Chondrocyte (in vitro differentiated cells): Measurements from ENCODE around the gene EME1. TPM values are rescaled to one million over a fixed set of nuclear protein-coding genes. Genes with fewer than 3 reads are reported as not detected.

Source experiments
- DNase-seq: peaks from one replicate; pipeline ENCODE4 v3.0.0; 2021; ENCODE audit warnings: mixed read lengths, low spot score
- H3K27ac Mint-ChIP-seq: one replicate; pipeline ENCODE4 v1.8.0; 2021; ENCODE audit warnings: mild to moderate bottlenecking, moderate library complexity, mixed read lengths; ENCODE audit not compliant: unreplicated experiment
- H3K27me3 Mint-ChIP-seq: 2 replicates; pipeline ENCODE4 v1.8.0; 2021; ENCODE audit warnings: low read depth, mixed read lengths
- H3K36me3 Mint-ChIP-seq: 2 replicates; pipeline ENCODE4 v1.8.0; 2021; ENCODE audit warnings: low read depth, mixed read lengths
- H3K4me1 Mint-ChIP-seq: 2 replicates; pipeline ENCODE4 v1.8.0; 2021; ENCODE audit warnings: low read depth, mild to moderate bottlenecking, mixed read lengths
- H3K4me3 Mint-ChIP-seq: one replicate; pipeline ENCODE4 v1.8.0; 2021; ENCODE audit warnings: mild to moderate bottlenecking, moderate library complexity, mixed read lengths; ENCODE audit not compliant: unreplicated experiment
- H3K9me3 Mint-ChIP-seq: 2 replicates; pipeline ENCODE4 v1.8.0; 2021; ENCODE audit warnings: low read depth, mixed read lengths
- CTCF ChIP-seq: fragments of 200-600 bp; sonication (generic); IDR thresholded peaks from 2 replicates; pipeline ENCODE4 v1.5.0; 2021; ENCODE audit warnings: antibody characterized with exemption, mild to moderate bottlenecking, moderate library complexity
- total RNA-seq: library from RNA; stranded (reverse); gene quantifications from 3 replicates; pipeline ENCODE4 v1.2.1, GENCODE V29; 2021

Gene EME1
- total RNA-seq, 1 donor from 2014 or later: 1.9 TPM

- Mint-ChIP-seq H3K27ac (no peak overlapping the region), H3K9me3 (no peaks in the 10 kb centered on the region), H3K4me1 (peaks cover 13% of the 10 kb centered on the region), H3K27me3 (no peaks in the 10 kb centered on the region), H3K36me3 (peaks cover 3% of the 10 kb centered on the region), H3K4me3 (no peak overlapping the region)
- no peak for TF ChIP-seq CTCF
- no peak for DNase-seq
Observed at GRCh38 chr17:50359005-50359699, 13.9 kb upstream of the EME1 start.

DNA sequence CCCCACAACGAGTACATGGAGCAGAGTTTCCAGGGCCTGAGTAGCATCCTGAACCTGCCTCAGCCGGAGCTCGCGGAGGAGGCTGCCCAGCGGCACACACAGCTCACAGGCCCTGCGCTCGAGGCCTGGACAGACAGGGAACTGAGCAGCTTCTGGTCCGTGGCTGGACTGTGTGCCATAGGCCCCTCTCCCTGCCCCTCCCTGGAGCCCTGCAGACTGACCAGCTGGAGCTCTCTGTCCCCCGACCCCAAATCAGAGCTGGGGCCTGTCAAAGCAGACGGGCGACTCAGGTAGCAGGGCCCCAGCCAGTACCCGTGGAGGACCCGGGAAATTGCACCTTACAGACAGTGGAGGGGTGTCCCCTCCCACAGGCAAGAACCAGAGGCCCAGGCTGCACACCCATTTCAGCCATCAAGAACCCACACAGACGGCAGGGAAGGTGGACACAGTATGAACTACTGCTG is 13.0 kb upstream of the EME1 start:
- Mint-ChIP-seq H3K9me3 (no peaks in the 10 kb centered on the region), H3K27ac (no peak overlapping the region), H3K4me1 (peaks cover 21% of the 10 kb centered on the region), H3K4me3 (no peak overlapping the region), H3K27me3 (no peaks in the 10 kb centered on the region), H3K36me3 (no peaks in the 10 kb centered on the region)
- no peak for TF ChIP-seq CTCF
- no peak for DNase-seq

GRCh38 chr17:50360486-50361115 is 12.4 kb upstream of the EME1 start:
- peaks cover 27% of the 10 kb centered on the region for H3K4me1 Mint-ChIP-seq
- H3K36me3 Mint-ChIP-seq: no peaks in the 10 kb centered on the region
- H3K4me3 Mint-ChIP-seq: no peak overlapping the region
- peak overlapping the region; percentile 36 for H3K27ac Mint-ChIP-seq
- no peak for TF ChIP-seq CTCF
- no peak for DNase-seq
- no peaks in the 10 kb centered on the region for H3K27me3 Mint-ChIP-seq
- no peaks in the 10 kb centered on the region for H3K9me3 Mint-ChIP-seq

GRCh38 chr17:50361561-50362480 is 11.2 kb upstream of the EME1 start:
- Mint-ChIP-seq H3K36me3 (no peaks in the 10 kb centered on the region), H3K27ac (peak overlapping the region; percentile 64), H3K27me3 (no peaks in the 10 kb centered on the region), H3K4me1 (peaks cover 29% of the 10 kb centered on the region), H3K9me3 (no peaks in the 10 kb centered on the region), H3K4me3 (no peak overlapping the region)
- peak; percentile 84 for TF ChIP-seq CTCF
- DNase-seq: no peak

GRCh38 chr17:50362661-50363060 is 10.4 kb upstream of the EME1 start:
- TF ChIP-seq CTCF: no peak
- no peaks in the 10 kb centered on the region for H3K9me3 Mint-ChIP-seq
- H3K4me1 Mint-ChIP-seq: peaks cover 29% of the 10 kb centered on the region
- DNase-seq: no peak
- H3K4me3 Mint-ChIP-seq: no peak overlapping the region
- no peak overlapping the region for H3K27ac Mint-ChIP-seq
- peaks cover 3% of the 10 kb centered on the region for H3K36me3 Mint-ChIP-seq
- H3K27me3 Mint-ChIP-seq: no peaks in the 10 kb centered on the region
